ENCODE results near the gene SCRN2.
A peak's percentile ranks its signal among the peaks of the same experiment; 100 is the strongest.

SCRN2 gene

GRCh38 chr17:47840742-47841487 lies at the start of gene SCRN2:
Gene SCRN2, minus strand, starts transcription at chr17:47841273. Its CDS starts 430 bp downstream, at chr17:47840843.
- TF ChIP-seq CTCF (conservative IDR thresholded peaks at IDR 0.05; ENCODE audit: low read depth, low read length): peak; percentile 91
- DNase-seq (ENCODE audit: low read depth): peak; percentile 24
- peak within 1 kb of the TSS; percentile 93 for H3K4me3 ChIP-seq (ENCODE audit: low read length)

- DNase-seq (ENCODE audit: low read depth): peak; percentile 26
- TF ChIP-seq CTCF (conservative IDR thresholded peaks at IDR 0.05; ENCODE audit: low read depth, low read length): peak; percentile 92
Measured at GRCh38 chr17:47889734-47890529, 48.9 kb upstream of the SCRN2 start.

GRCh38 chr17:47888293-47888692 lies 47.2 kb upstream of the SCRN2 start:
- H3K4me3 ChIP-seq (ENCODE audit: low read length): no peak overlapping the region
- DNase-seq (ENCODE audit: low read depth): no peak
- TF ChIP-seq CTCF (conservative IDR thresholded peaks at IDR 0.05; ENCODE audit: low read depth, low read length): no peak

More at GRCh38 chr17:47889734-47890529, 48.9 kb upstream of the SCRN2 start:
- no peak overlapping the region for H3K4me3 ChIP-seq (ENCODE audit: low read length)

GRCh38 chr17:47884905-47885730 lies 44.0 kb upstream of the SCRN2 start:
- TF ChIP-seq CTCF (conservative IDR thresholded peaks at IDR 0.05; ENCODE audit: low read depth, low read length): no peak
- DNase-seq (ENCODE audit: low read depth): no peak
- no peak overlapping the region for H3K4me3 ChIP-seq (ENCODE audit: low read length)

GRCh38 chr17:47884427-47884740 lies 43.3 kb upstream of the SCRN2 start:
- TF ChIP-seq CTCF (conservative IDR thresholded peaks at IDR 0.05; ENCODE audit: low read depth, low read length): no peak
- H3K4me3 ChIP-seq (ENCODE audit: low read length): no peak overlapping the region
- DNase-seq (ENCODE audit: low read depth): no peak

- TF ChIP-seq CTCF (conservative IDR thresholded peaks at IDR 0.05; ENCODE audit: low read depth, low read length): no peak
- no peak overlapping the region for H3K4me3 ChIP-seq (ENCODE audit: low read length)
- DNase-seq (ENCODE audit: low read depth): no peak
Measured at GRCh38 chr17:47883589-47884426, 42.7 kb upstream of the SCRN2 start.

Measured in retinal pigment epithelial cell (primary cell).